ENCODE measurements around the gene CBLN3. TPM values are rescaled to one million over a fixed set of nuclear protein-coding genes. Genes with fewer than 3 reads are reported as not detected.

Gene CBLN3
- total RNA-seq, 1 donor from 2014 or later: 1.4 TPM

- DNase-seq (ENCODE audit: low spot score) (no peak), ATAC-seq (no peak)
These were observed 10.6 kb upstream of the CBLN3 start for GRCh38 chr14:24439830-24440605.

GRCh38 chr14:24439257-24439656 lies 9.8 kb upstream of the CBLN3 start:
- ATAC-seq: no peak
- DNase-seq (ENCODE audit: low spot score): no peak

GRCh38 chr14:24438223-24439097 lies 9.0 kb upstream of the CBLN3 start:
- DNase-seq (ENCODE audit: low spot score) (no peak), ATAC-seq (no peak)

- ATAC-seq: no peak
These were observed 8.2 kb upstream of the CBLN3 start for GRCh38 chr14:24437736-24438067.

GRCh38 chr14:24437020-24437735 lies 7.7 kb upstream of the CBLN3 start:
- DNase-seq (ENCODE audit: low spot score) (no peak), ATAC-seq (no peak)

More at GRCh38 chr14:24437736-24438067, 8.2 kb upstream of the CBLN3 start:
- no peak for DNase-seq (ENCODE audit: low spot score)

- DNase-seq (ENCODE audit: low spot score): no peak
- peak; percentile 78 for ATAC-seq
These were observed 7.0 kb upstream of the CBLN3 start for GRCh38 chr14:24436355-24437019.

- DNase-seq (ENCODE audit: low spot score) (no peak), ATAC-seq (no peak)
These were observed 6.5 kb upstream of the CBLN3 start for GRCh38 chr14:24435998-24436354.

GRCh38 chr14:24435192-24435810 lies 5.8 kb upstream of the CBLN3 start:
- DNase-seq (ENCODE audit: low spot score) (no peak), ATAC-seq (no peak)

- DNase-seq (ENCODE audit: low spot score): no peak
- no peak for ATAC-seq
These were observed 5.2 kb upstream of the CBLN3 start for GRCh38 chr14:24434676-24435075.

GRCh38 chr14:24434036-24434435 lies 4.6 kb upstream of the CBLN3 start:
- DNase-seq (ENCODE audit: low spot score) (no peak), ATAC-seq (no peak)

- no peak for ATAC-seq
- peak; percentile 47 for DNase-seq (ENCODE audit: low spot score)
These were observed 3.0 kb upstream of the CBLN3 start for GRCh38 chr14:24432259-24433131.

GRCh38 chr14:24431569-24432258 lies 2.2 kb upstream of the CBLN3 start:
- peak; percentile 65 for ATAC-seq
- peak; percentile 88 for DNase-seq (ENCODE audit: low spot score)

- DNase-seq (ENCODE audit: low spot score) (no peak), ATAC-seq (no peak)
These were observed 1.5 kb upstream of the CBLN3 start for GRCh38 chr14:24430682-24431568.

- peak; percentile 83 for DNase-seq (ENCODE audit: low spot score)
- peak; percentile 73 for ATAC-seq
These were observed 744 bp upstream of the CBLN3 start for GRCh38 chr14:24430143-24430681.

GRCh38 chr14:24428628-24429394 lies 657 bp downstream of the CBLN3 start:
- DNase-seq (ENCODE audit: low spot score) (no peak), ATAC-seq (no peak)

GRCh38 chr14:24427537-24428508 lies 1.6 kb downstream of the CBLN3 start:
- DNase-seq (ENCODE audit: low spot score) (peak; percentile 81), ATAC-seq (peak; percentile 14)
